Psoas muscle (tissue), 8 donors: ENCODE results near the gene RHBDF2. TPM values are rescaled to one million over a fixed set of nuclear protein-coding genes. Genes with fewer than 3 reads are reported as not detected.

Experiments used
- ATAC-seq, 4 donors: fragments of 200-7000 bp; cut with Tn5 transposase; one replicate each; pipeline ENCODE4 v1.9.1; 2020; ENCODE audit warnings: moderate library complexity in 3 of 4, mild to moderate bottlenecking in 2 of 4
- DNase-seq, 2 donors: peaks; one replicate each; pipeline ENCODE4 v3.0.0-alpha.2; 2020
- H3K27ac ChIP-seq: fragments of 200-600 bp; one replicate; pipeline ENCODE4 v1.8.0; 2022
- H3K27me3 ChIP-seq, 3 donors: fragments of 200-600 bp in 1 of 3; one replicate each; pipeline versions ENCODE4 v1.6.1 to v1.8.0; 2013 to 2022; ENCODE audit warnings: low read length in 2 of 3, mild to moderate bottlenecking in 2 of 3, moderate library complexity in 1 of 3; ENCODE audit not compliant: insufficient read depth in 3 of 3
- H3K36me3 ChIP-seq, 2 donors: fragments of 200-600 bp in 1 of 2; one replicate each; pipeline versions ENCODE4 v1.6.1 to v1.8.0; 2013 to 2022; ENCODE audit warnings: low read depth in 1 of 2, mild to moderate bottlenecking in 1 of 2, moderate library complexity in 1 of 2; ENCODE audit not compliant: insufficient read depth in 1 of 2
- H3K4me1 ChIP-seq: fragments of 200-600 bp; one replicate; pipeline ENCODE4 v1.8.0; 2022
- H3K4me3 ChIP-seq: fragments of 200-600 bp; one replicate; pipeline ENCODE4 v1.8.0; 2022; ENCODE audit warnings: mild to moderate bottlenecking
- H3K9me3 ChIP-seq: fragments of 200-600 bp; one replicate; pipeline ENCODE4 v1.8.0; 2022
- WGBS, 3 donors: extraction: QIAGEN DNeasy Blood & Tissue Kit; methylation state at CpG; one replicate each; pipeline versions ENCODE4 v1.1.6 to v1.1.7; 2013; 5-methylcytosine and 5-hydroxymethylcytosine counted together
- intact Hi-C, 2 donors: fragments of 100-400 bp; cut with DNase I; formaldehyde crosslinking; loops; one replicate each; pipeline versions ENCODE4 v1.11.0 to v1.14.2; 2022
- polyA plus RNA-seq, 3 donors: library from polyadenylated mRNA; stranded (reverse); fragments of 200-250 nt; gene quantifications; one replicate each; pipeline ENCODE4 v1.2.3, GENCODE V29; 2013
- total RNA-seq, 4 donors: library from RNA; stranded (reverse); fragmentation: NEBNext Ultra II Directional in 2 of 4; extraction: Animal tissue kit (Norgen Biotek cat#: 25700) in 2 of 4; gene quantifications; one replicate each; pipeline versions ENCODE4 v1.2.1 to v1.2.4, GENCODE V29; 2021 to 2023
- TF ChIP-seq, protein P1 (sequence below): fragments of 200-600 bp; IDR thresholded peaks from one replicate; pipeline ENCODE4 v1.8.0; 2022; ENCODE audit warnings: antibody characterized with exemption
- donor health status: healthy with polysubstance abuse.
- donor health status: DM: no; HTN: no; CAD: no; lungs with moderate emphysema.
- donor health status: Bipolar disorder and iron deficiency.
- donor health status: healthy.
- donor health status: DM: yes; HTN: yes; CAD: no.
- donor health status: DM: no; HTN: no; CAD: no.
- donor health status: DM: no; HTN: no; CAD: no.
- donor health status: DM: yes; HTN: yes; CAD: no.

Gene RHBDF2
- total and polyA plus RNA-seq, 7 donors = 6.6 to 23.1 (median 13.3) TPM

DNA sequence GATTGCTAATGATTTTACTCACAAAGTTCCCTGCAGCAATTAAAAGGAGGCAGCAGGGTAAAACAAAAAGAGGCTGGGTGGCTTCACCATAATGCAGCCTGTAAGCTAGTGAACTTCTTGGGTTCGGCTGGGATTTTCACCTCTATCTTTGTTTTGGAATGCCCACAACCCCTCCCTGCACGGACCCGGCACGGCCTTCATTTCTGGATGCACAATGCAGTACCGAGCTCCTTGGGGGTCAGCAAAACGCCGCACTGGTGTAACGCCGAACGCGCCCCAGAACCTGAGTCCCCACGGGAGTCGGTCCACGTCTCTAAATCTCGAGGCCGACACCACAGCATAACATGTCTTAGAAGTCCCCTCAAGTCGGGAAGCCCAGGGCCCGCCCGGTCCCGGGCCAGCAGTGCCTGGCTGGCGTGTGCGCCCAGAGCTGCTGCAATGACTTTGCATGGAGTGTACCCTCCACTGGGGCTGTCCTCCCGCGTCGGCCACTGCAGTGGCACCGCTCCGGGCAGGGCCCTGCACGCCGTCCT is 49.0 kb downstream of the RHBDF2 start:
- TF ChIP-seq, protein P1, sequence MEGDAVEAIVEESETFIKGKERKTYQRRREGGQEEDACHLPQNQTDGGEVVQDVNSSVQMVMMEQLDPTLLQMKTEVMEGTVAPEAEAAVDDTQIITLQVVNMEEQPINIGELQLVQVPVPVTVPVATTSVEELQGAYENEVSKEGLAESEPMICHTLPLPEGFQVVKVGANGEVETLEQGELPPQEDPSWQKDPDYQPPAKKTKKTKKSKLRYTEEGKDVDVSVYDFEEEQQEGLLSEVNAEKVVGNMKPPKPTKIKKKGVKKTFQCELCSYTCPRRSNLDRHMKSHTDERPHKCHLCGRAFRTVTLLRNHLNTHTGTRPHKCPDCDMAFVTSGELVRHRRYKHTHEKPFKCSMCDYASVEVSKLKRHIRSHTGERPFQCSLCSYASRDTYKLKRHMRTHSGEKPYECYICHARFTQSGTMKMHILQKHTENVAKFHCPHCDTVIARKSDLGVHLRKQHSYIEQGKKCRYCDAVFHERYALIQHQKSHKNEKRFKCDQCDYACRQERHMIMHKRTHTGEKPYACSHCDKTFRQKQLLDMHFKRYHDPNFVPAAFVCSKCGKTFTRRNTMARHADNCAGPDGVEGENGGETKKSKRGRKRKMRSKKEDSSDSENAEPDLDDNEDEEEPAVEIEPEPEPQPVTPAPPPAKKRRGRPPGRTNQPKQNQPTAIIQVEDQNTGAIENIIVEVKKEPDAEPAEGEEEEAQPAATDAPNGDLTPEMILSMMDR = no peak
- no peak for DNase-seq

GRCh38 chr17:76451506-76451905 is 49.7 kb downstream of the RHBDF2 start:
- no peaks in the 10 kb centered on the region for H3K36me3 ChIP-seq
- 61 to 70% (median 64%) methylated on average over 6 of the region's 6 CpGs for WGBS, 3 donors
- no peaks in the 10 kb centered on the region for H3K27me3 ChIP-seq
- no peak for DNase-seq
- peaks cover 44% of the 10 kb centered on the region for H3K4me1 ChIP-seq
- peak overlapping the region; percentile 90 for H3K4me3 ChIP-seq
- no peak for ATAC-seq
- no peak overlapping the region for H3K27ac ChIP-seq
- TF ChIP-seq, protein P1 = no peak
- intact Hi-C loops = loop anchor here in 1 of 2 donors (5.0 kb wide), 1 partner anchor 34 kb away; no protein-coding TSS in a partner anchor
- no peaks in the 10 kb centered on the region for H3K9me3 ChIP-seq

More for the DNA sequence above, 49.0 kb downstream of the RHBDF2 start:
- H3K4me3 ChIP-seq = peak overlapping the region; percentile 90
- intact Hi-C loops = loop anchor here in 1 of 2 donors (5.0 kb wide), 1 partner anchor 35 kb away; no protein-coding TSS in a partner anchor
- H3K27ac ChIP-seq = peak overlapping the region; percentile 89
- H3K27me3 ChIP-seq = no peaks in the 10 kb centered on the region
- H3K36me3 ChIP-seq = no peaks in the 10 kb centered on the region
- H3K9me3 ChIP-seq = no peaks in the 10 kb centered on the region
- peak; percentile 52 to 57 (median 53) for ATAC-seq
- WGBS, 3 donors = 1% methylated on average over 22 to 29 of the region's 29 CpGs
- H3K4me1 ChIP-seq = peaks cover 38% of the 10 kb centered on the region

DNA sequence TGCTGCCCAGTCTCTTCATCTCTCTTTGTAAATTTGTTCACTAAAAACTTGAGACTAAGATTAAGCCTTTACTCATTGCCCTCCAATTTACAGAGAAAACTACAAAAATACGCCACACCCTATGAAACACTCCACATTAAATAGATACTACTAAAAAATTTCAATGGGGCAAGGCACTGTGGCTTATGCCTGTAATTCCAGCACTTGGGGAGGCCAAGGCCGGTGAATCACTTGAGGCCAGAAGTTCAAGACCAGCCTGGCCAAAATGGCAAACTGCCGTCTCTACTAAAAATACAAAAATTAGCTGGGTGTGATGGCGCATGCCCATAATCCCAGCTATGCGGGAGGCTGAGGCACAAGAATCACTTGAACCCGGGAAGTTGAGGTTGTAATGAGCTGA is 52.1 kb downstream of the RHBDF2 start:
- no peak overlapping the region for H3K4me3 ChIP-seq
- no peaks in the 10 kb centered on the region for H3K27me3 ChIP-seq
- H3K9me3 ChIP-seq = no peaks in the 10 kb centered on the region
- DNase-seq (no peak), ATAC-seq (no peak)
- 92 to 95% (median 94%) methylated on average over 6 of the region's 6 CpGs for WGBS, 3 donors
- peaks cover 58% of the 10 kb centered on the region for H3K4me1 ChIP-seq
- H3K27ac ChIP-seq = no peak overlapping the region
- no peaks in the 10 kb centered on the region for H3K36me3 ChIP-seq
- TF ChIP-seq, protein P1 = no peak
- intact Hi-C loops = loop anchor here in 1 of 2 donors (5.0 kb wide), 1 partner anchor 42 kb away; no protein-coding TSS in a partner anchor

- no peak overlapping the region for H3K4me3 ChIP-seq
- TF ChIP-seq, protein P1 = no peak
- H3K27ac ChIP-seq = peak overlapping the region; percentile 73
- DNase-seq (no peak), ATAC-seq (peak in 3 of 4 donors; percentile 29 to 59 (median 53))
- H3K4me1 ChIP-seq = peaks cover 58% of the 10 kb centered on the region
- 34 to 63% (median 47%) methylated on average over 7 of the region's 7 CpGs for WGBS, 3 donors
- no peaks in the 10 kb centered on the region for H3K27me3 ChIP-seq
- intact Hi-C loops = loop anchor here in 1 of 2 donors (5.0 kb wide), 1 partner anchor 41 kb away; no protein-coding TSS in a partner anchor
- no peaks in the 10 kb centered on the region for H3K36me3 ChIP-seq
- no peaks in the 10 kb centered on the region for H3K9me3 ChIP-seq
These were observed 53.1 kb downstream of the RHBDF2 start for GRCh38 chr17:76447931-76448652.
